Common myeloid progenitor, CD34-positive (primary cell): ENCODE measurements around the gene AIF1. TPM values are rescaled to one million over a fixed set of nuclear protein-coding genes. Genes with fewer than 3 reads are reported as not detected.

Source experiments
- CTCF ChIA-PET: fragments of 350-600 bp; sonication (Branson Sonifier 250); formaldehyde crosslinking; loops from one replicate; lab custom pipeline; 2021; ENCODE audit warnings: antibody characterized with exemption; lab: Charles Lee
- POLR2A ChIA-PET: fragments of 350-600 bp; sonication (Branson Sonifier 250); formaldehyde crosslinking; loops from one replicate; lab custom pipeline; 2021; ENCODE audit warnings: antibody characterized with exemption; lab: Charles Lee
- DNase-seq, 3 donors: peaks; one replicate each; pipeline versions ENCODE4 v3.0.0 to v3.0.0-alpha.2; 2013
- H3K27ac ChIP-seq, 2 experiments: 1 replicate in 1 of 2; 2 replicates in 1 of 2; pipeline ENCODE4 v1.7.0; 2013; ENCODE audit warnings: inconsistent platforms in 2 of 2, low read length in 2 of 2, mild to moderate bottlenecking in 2 of 2, low read depth in 1 of 2, moderate library complexity in 1 of 2; ENCODE audit not compliant: severe bottlenecking in 2 of 2, insufficient read depth in 1 of 2, poor library complexity in 1 of 2
- H3K27me3 ChIP-seq, 5 experiments: replicated peaks in 2 of 5; 1 replicate in 3 of 5; 2 replicates in 2 of 5; pipeline versions ENCODE4 v1.6.1 to v1.7.0; 2013; ENCODE audit warnings: low read length in 4 of 5, mild to moderate bottlenecking in 2 of 5, moderate library complexity in 2 of 5, inconsistent platforms in 1 of 5; ENCODE audit not compliant: insufficient read depth in 5 of 5, control insufficient read depth in 4 of 5
- H3K36me3 ChIP-seq, 4 experiments: 1 replicate in 2 of 4; 2 replicates in 2 of 4; pipeline versions ENCODE4 v1.6.1 to v1.7.0; 2013; ENCODE audit warnings: low read length in 3 of 4, control low read depth in 1 of 4, mild to moderate bottlenecking in 1 of 4; ENCODE audit not compliant: control insufficient read depth in 4 of 4, insufficient read depth in 4 of 4
- H3K4me1 ChIP-seq, 4 experiments: 1 replicate in 3 of 4; 2 replicates in 1 of 4; pipeline versions ENCODE4 v1.6.1 to v1.7.1; 2013; ENCODE audit warnings: low read length in 3 of 4, mild to moderate bottlenecking in 3 of 4, control low read depth in 1 of 4, inconsistent platforms in 1 of 4, moderate library complexity in 1 of 4; ENCODE audit not compliant: control insufficient read depth in 4 of 4, insufficient read depth in 4 of 4; ENCODE audit errors: control extremely low read depth in 1 of 4
- H3K4me3 ChIP-seq, 7 experiments: 1 replicate in 4 of 7; 2 replicates in 3 of 7; pipeline versions ENCODE4 v1.5.1 to v1.7.0; 2013; ENCODE audit warnings: mild to moderate bottlenecking in 7 of 7, low read length in 6 of 7, moderate library complexity in 6 of 7, inconsistent platforms in 2 of 7, low read depth in 2 of 7, control low read depth in 1 of 7; ENCODE audit not compliant: insufficient read depth in 4 of 7, control insufficient read depth in 1 of 7; ENCODE audit errors: extremely low read depth in 1 of 7
- H3K9me3 ChIP-seq, 5 experiments: 1 replicate in 4 of 5; 2 replicates in 1 of 5; pipeline versions ENCODE4 v1.6.1 to v1.7.1; 2013; ENCODE audit warnings: low read length in 4 of 5, mild to moderate bottlenecking in 2 of 5, inconsistent platforms in 1 of 5, low read depth in 1 of 5, moderate library complexity in 1 of 5; ENCODE audit not compliant: control insufficient read depth in 4 of 5, insufficient read depth in 2 of 5; ENCODE audit errors: control extremely low read depth in 1 of 5
- WGBS: methylation state at CpG from one replicate; pipeline ENCODE4 v1.1.5; 2013; ENCODE audit not compliant: insufficient coverage; 5-methylcytosine and 5-hydroxymethylcytosine counted together
- polyA plus RNA-seq: library from polyadenylated mRNA; unstranded; fragments of 120-200 nt; gene quantifications from one replicate; pipeline ENCODE4 v1.2.1, GENCODE V29; 2013

Gene AIF1
- 552 TPM for polyA plus RNA-seq

DNA sequence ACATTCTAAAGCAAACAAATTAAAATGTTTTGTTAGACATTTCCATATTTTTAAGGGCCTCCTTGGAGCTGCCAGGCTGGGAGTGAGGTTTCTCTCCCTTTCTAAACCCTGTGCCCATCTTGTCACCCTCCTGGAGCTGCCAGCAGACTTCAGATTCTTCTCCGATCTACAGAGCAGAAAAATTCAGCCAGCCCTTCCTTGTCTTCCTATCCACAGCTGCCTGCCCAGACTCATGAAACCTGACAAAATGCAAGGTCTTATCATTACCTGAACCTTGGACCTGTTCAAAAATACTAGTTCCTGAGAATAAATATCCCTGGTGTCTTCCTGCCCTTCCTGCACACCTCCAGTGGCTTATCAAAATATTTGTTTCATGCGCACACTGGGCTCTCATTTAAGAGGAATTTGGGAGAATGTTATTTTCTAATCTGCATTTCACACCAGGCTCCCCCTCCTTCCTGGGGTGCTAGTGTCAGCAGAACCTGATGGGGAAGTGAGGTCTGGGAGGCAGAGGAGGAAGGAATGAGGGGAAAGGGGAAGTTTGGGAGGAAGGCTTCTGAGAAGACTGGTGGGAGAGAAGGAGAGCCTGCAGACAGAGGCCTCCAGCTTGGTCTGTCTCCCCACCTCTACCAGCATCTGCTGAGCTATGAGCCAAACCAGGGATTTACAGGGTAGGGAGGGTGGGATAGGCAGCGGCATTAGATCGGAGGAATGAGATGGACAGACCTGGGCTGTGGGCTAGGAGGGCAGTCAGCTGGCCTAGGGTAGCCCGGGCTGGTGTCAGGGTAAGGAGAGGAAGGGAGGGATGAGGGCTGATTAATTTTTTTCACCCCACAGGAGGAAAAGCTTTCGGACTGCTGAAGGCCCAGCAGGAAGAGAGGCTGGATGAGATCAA lies at the start of gene AIF1:
Gene AIF1 (plus strand): TSS at position 551 of the 895 bp plus-strand sequence. CDS start 96 bp downstream, at position 647.
- peak in 2 of 3 donors; percentile 47 to 54 for DNase-seq
- no peaks in the 10 kb centered on the region for H3K27me3 ChIP-seq
- ChIA-PET CTCF (interaction anchor here (0.5 to 13.1 kb wide), 10 partner anchors 8 to 244 kb away, joined by 3 to 142 read pairs (median 4); partner anchors contain the start of genes LST1 and NCR3), POLR2A (interaction anchor here (1.0 to 2.0 kb wide), 3 partner anchors 37 to 198 kb away, joined by 3 to 9 read pairs (median 4); partner anchors contain the start of gene BAG6)
- H3K4me3 ChIP-seq = peak within 1 kb of the TSS; percentile 46 to 90 (median 83)
- H3K27ac ChIP-seq = peak within 1 kb of the TSS; percentile 87 to 91
- 9% methylated on average over 5 of the region's 6 CpGs for WGBS
- no peaks in the 10 kb centered on the region for H3K9me3 ChIP-seq
- H3K4me1 ChIP-seq = peaks cover 22 to 61% (median 53%) of the 10 kb centered on the region in 4 experiments
- H3K36me3 ChIP-seq = peaks cover 0 to 8% (median 0%) of the 10 kb centered on the region in 4 experiments

DNA sequence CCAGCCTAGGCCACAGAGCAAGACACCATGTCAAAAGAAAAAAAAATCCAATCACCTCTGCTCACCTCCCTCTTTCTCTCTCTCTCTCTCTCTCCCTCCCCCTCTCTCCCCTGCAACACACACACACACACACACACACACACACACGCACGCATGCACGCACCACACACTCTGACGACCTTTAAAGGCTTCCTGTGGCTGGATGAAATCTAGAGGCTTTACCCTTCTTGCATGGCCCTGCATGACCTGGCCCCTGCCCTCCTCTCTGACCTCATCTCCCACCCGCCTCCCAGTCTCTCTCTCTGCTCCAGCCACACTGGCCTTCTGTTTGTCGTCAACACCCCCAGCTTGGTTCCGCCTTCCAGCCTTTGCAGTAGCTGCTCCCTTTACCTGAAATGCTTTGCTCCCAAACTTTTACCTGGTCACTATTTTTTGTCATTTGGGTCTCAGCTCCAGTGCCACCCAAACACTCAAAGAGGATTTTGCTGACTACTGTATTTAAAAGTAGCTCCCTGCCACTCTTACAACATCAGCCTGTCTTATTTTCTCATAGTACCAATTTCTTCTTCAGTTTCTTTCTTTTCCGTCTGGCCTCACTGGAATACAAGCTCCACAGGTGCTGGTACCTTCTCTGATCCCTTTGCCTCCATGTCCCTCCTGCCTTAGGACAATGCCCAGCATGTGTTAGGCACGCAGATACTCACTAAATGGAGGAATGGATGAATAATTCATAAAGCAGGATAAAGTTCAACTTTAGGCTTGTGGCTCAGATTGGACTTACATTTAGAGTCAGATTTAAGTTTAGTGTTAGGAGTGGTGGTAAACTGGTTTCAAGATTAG lies 47.3 kb upstream of the AIF1 start:
- no peaks in the 10 kb centered on the region for H3K9me3 ChIP-seq
- CTCF ChIA-PET = interaction anchor here (1.7 to 9.9 kb wide), 5 partner anchors 12 to 28 kb away, joined by 4 to 139 read pairs (median 23); partner anchors contain the start of genes LTB, NCR3, NFKBIL1 and TNF
- DNase-seq = no peak
- no peaks in the 10 kb centered on the region for H3K27me3 ChIP-seq
- POLR2A ChIA-PET = no interaction called here
- H3K27ac ChIP-seq = no peak overlapping the region
- H3K4me1 ChIP-seq = peaks cover 2 to 43% (median 12%) of the 10 kb centered on the region in 4 experiments
- no peak overlapping the region for H3K4me3 ChIP-seq
- 75% methylated on average over 4 of the region's 9 CpGs for WGBS
- no peaks in the 10 kb centered on the region for H3K36me3 ChIP-seq

DNA sequence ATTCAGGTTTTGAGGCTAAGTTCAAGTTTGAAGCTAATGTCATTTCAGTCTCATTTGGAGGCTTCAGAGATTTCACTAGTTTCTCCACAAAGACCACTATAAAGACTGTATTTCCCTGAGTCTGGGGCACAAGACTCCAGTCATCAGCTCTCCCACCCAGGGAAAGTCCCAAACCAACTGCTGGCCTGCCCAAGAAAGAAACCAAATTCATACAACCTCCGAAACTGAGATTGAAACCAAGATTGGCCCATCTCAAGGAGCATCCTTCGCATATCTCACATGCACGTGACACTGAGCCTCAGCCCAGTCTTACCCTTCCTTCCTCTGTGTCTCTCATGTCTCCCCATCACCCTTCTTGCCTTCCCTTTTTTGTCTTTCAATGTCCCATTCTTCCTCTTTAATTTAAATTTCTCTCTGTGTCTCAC lies 46.5 kb upstream of the AIF1 start:
- 58% methylated on average over 3 of the region's 3 CpGs for WGBS
- no peaks in the 10 kb centered on the region for H3K9me3 ChIP-seq
- no peak overlapping the region for H3K4me3 ChIP-seq
- no peaks in the 10 kb centered on the region for H3K27me3 ChIP-seq
- no peak overlapping the region for H3K27ac ChIP-seq
- H3K4me1 ChIP-seq = peaks cover 2 to 35% (median 10%) of the 10 kb centered on the region in 4 experiments
- peak in 2 of 3 donors; percentile 63 to 66 for DNase-seq
- H3K36me3 ChIP-seq = no peaks in the 10 kb centered on the region
- POLR2A ChIA-PET = no interaction called here
- CTCF ChIA-PET = interaction anchor here (1.7 to 9.9 kb wide), 5 partner anchors 11 to 27 kb away, joined by 4 to 139 read pairs (median 23); partner anchors contain the start of genes LTB, NCR3, NFKBIL1 and TNF

DNA sequence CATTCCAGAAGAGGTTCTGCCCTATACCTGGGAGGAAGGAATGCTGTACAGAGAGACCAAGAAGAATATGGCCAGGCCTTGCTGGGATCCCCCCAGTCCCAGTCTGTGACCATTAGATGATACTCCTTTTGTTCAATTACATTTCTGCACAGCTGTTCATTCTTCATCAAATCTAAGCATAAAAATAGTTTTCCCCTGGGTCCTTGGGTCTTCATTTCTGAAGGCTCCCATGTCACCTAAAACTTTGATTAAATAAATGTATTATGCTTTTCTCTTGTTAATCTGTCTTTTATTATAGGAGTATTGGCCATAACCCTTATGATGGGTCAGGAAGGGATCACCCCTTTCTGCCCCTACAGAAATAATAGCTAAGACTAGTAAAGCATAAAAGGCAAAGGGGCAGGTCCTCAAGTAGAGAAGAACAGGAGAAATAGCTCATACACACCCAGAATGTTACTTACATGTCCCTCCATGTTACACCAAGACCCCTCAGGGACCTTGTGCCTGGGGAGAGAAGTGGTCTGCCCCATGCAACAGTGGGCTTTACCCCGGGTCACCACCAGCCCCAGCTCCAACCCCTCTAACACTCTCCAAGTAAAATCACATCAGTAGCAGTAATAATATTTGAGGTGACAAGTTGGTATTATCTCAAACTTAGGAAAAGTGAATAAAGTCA lies 45.0 kb upstream of the AIF1 start:
- ChIA-PET POLR2A (interaction anchor here (0.7 kb wide), 1 partner anchor 82 kb away, joined by 3 read pairs; no protein-coding TSS in a partner anchor), CTCF (interaction anchor here (0.6 to 9.9 kb wide), 6 partner anchors 7 to 26 kb away, joined by 3 to 139 read pairs (median 13); partner anchors contain the start of genes LTB, NCR3 and TNF)
- Histone ChIP-seq H3K9me3 (no peaks in the 10 kb centered on the region), H3K4me1 (peaks cover 0 to 32% (median 10%) of the 10 kb centered on the region in 4 experiments), H3K36me3 (no peaks in the 10 kb centered on the region), H3K27ac (no peak overlapping the region), H3K27me3 (no peaks in the 10 kb centered on the region), H3K4me3 (no peak overlapping the region)
- no peak for DNase-seq
- WGBS = no CpG with 5 or more reads among the region's 1 CpG

DNA sequence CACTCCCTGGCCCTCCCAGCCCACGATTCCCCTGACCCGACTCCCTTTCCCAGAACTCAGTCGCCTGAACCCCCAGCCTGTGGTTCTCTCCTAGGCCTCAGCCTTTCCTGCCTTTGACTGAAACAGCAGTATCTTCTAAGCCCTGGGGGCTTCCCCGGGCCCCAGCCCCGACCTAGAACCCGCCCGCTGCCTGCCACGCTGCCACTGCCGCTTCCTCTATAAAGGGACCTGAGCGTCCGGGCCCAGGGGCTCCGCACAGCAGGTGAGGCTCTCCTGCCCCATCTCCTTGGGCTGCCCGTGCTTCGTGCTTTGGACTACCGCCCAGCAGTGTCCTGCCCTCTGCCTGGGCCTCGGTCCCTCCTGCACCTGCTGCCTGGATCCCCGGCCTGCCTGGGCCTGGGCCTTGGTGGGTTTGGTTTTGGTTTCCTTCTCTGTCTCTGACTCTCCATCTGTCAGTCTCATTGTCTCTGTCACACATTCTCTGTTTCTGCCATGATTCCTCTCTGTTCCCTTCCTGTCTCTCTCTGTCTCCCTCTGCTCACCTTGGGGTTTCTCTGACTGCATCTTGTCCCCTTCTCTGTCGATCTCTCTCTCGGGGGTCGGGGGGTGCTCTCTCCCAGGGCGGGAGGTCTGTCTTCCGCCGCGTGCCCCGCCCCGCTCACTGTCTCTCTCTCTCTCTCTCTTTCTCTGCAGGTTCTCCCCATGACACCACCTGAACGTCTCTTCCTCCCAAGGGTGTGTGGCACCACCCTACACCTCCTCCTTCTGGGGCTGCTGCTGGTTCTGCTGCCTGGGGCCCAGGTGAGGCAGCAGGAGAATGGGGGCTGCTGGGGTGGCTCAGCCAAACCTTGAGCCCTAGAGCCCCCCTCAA lies 42.8 kb upstream of the AIF1 start, which contains the start of gene LTA:
Gene LTA (plus strand): TSS at position 249 of the 871 bp plus-strand sequence. CDS start 454 bp downstream, at position 703.
- Histone ChIP-seq H3K27ac (no peak within 1 kb of the TSS), H3K9me3 (no peaks in the 10 kb centered on the region), H3K27me3 (no peaks in the 10 kb centered on the region), H3K36me3 (no peaks in the 10 kb centered on the region), H3K4me3 (no peak within 1 kb of the TSS), H3K4me1 (peaks cover 0 to 45% (median 28%) of the 10 kb centered on the region in 4 experiments)
- POLR2A ChIA-PET = no interaction called here
- DNase-seq = no peak
- WGBS = 87% methylated on average over 26 of the region's 27 CpGs
- CTCF ChIA-PET = interaction anchor here (6.5 to 19.6 kb wide), 3 partner anchors 7 to 22 kb away, joined by 76 to 557 read pairs (median 139); partner anchors contain the start of genes ATP6V1G2, DDX39B, LST1 and LTB
